ENCODE measurements around the gene C2CD5. TPM values are rescaled to one million over a fixed set of nuclear protein-coding genes. Genes with fewer than 3 reads are reported as not detected.
"Not testable (repeated sequence)": the region's sequence is repeated elsewhere in the genome, so short reads cannot be mapped to it uniquely, and the experiment has no call there.

Gene C2CD5
- total and polyA plus RNA-seq, 12 donors: 13.8 to 38.9 (median 27.4) TPM

DNA sequence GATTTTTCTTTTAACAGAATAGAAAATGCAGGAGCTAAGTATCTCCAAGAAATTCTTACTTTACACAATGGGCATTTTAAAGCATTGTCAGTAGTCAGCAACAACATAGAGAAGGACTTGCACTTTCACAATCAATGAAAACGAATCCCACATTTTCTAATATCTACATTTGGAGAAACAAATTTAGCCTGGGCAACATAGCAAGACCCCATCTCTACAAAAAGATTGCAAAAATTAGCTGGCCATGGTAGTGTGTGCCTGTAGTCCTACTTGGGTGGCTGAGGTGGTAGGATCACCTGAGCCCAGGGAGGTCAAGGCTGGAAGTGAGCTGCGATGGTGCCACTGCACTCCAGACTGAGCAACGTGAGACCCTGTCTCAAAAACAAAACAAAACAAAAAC, 30.6 kb upstream of the C2CD5 start:
- H3K27ac ChIP-seq: no peak overlapping the region
- H3K27me3 ChIP-seq: no peaks in the 10 kb centered on the region
- TF ChIP-seq, protein P1, sequence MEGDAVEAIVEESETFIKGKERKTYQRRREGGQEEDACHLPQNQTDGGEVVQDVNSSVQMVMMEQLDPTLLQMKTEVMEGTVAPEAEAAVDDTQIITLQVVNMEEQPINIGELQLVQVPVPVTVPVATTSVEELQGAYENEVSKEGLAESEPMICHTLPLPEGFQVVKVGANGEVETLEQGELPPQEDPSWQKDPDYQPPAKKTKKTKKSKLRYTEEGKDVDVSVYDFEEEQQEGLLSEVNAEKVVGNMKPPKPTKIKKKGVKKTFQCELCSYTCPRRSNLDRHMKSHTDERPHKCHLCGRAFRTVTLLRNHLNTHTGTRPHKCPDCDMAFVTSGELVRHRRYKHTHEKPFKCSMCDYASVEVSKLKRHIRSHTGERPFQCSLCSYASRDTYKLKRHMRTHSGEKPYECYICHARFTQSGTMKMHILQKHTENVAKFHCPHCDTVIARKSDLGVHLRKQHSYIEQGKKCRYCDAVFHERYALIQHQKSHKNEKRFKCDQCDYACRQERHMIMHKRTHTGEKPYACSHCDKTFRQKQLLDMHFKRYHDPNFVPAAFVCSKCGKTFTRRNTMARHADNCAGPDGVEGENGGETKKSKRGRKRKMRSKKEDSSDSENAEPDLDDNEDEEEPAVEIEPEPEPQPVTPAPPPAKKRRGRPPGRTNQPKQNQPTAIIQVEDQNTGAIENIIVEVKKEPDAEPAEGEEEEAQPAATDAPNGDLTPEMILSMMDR (IDR thresholded peaks at IDR 0.05): no peak
- no peak for TF ChIP-seq POLR2A (IDR thresholded peaks at IDR 0.05)
- H3K4me3 ChIP-seq: no peak overlapping the region
- DNase-seq: no peak
- H3K9me3 ChIP-seq (replicated peaks in 1 of 3): no peaks in the 10 kb centered on the region
- intact Hi-C loops (cut with DNase I): no loop called here
- 83 to 94% (median 88%) methylated on average over 3 of the region's 3 CpGs for WGBS, 4 donors
- no peaks in the 10 kb centered on the region for H3K4me1 ChIP-seq (replicated peaks in 1 of 2)
- H3K36me3 ChIP-seq (replicated peaks in 1 of 2): no peaks in the 10 kb centered on the region

DNA sequence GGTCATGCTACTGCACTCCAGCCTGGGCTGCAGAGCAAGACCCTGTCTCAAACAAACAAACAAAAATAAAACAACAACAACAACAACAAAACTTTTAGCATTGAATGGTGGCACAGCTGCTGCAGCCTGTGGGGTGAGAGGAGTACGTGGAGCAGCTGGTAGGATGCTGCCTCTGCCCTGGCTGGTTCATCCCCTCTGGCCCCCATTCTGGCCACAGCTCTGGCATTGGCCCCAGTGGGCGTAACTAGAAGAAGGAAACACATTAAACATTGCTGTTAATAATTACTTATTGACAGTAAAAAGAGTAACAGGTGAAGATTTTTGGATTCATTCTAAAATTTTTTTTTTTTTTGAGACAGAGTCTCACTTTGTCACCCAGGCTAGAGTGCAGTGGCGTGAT, 28.8 kb upstream of the C2CD5 start:
- H3K27me3 ChIP-seq: no peaks in the 10 kb centered on the region
- no peaks in the 10 kb centered on the region for H3K36me3 ChIP-seq (replicated peaks in 1 of 2)
- no peaks in the 10 kb centered on the region for H3K9me3 ChIP-seq (replicated peaks in 1 of 3)
- no peaks in the 10 kb centered on the region for H3K4me1 ChIP-seq (replicated peaks in 1 of 2)
- intact Hi-C loops (cut with DNase I): no loop called here
- no peak overlapping the region for H3K4me3 ChIP-seq
- WGBS, 4 donors: 75 to 82% (median 77%) methylated on average over 3 of the region's 3 CpGs
- H3K27ac ChIP-seq: no peak overlapping the region
- TF ChIP-seq, protein P1 (IDR thresholded peaks at IDR 0.05): no peak
- no peak for TF ChIP-seq POLR2A (IDR thresholded peaks at IDR 0.05)
- DNase-seq: no peak

DNA sequence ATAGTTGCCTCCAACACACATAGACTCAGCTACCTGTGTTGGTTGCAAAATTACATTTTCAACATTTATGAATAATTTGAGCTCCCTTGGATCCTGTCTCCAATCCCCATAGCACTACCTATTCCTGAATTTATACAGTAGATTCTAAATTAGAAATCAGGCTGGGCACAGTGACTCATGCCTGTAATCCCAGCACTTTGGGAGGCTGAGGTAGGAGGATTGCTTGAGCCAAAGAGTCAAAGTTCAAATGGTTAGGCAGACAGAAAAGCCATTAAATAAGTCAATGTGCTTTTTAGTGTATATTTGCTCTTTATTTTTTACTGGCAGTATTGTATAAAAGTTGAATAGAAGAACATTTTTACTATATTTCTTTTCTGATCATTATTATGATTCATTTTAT, 24.9 kb upstream of the C2CD5 start:
- no peaks in the 10 kb centered on the region for H3K4me1 ChIP-seq (replicated peaks in 1 of 2)
- no peak overlapping the region for H3K27ac ChIP-seq
- H3K36me3 ChIP-seq (replicated peaks in 1 of 2): no peaks in the 10 kb centered on the region
- no peak for DNase-seq
- intact Hi-C loops (cut with DNase I): no loop called here
- no peak overlapping the region for H3K4me3 ChIP-seq
- H3K9me3 ChIP-seq (replicated peaks in 1 of 3): no peaks in the 10 kb centered on the region
- TF ChIP-seq POLR2A (IDR thresholded peaks at IDR 0.05): no peak
- TF ChIP-seq, protein P1 (IDR thresholded peaks at IDR 0.05): no peak
- H3K27me3 ChIP-seq: no peaks in the 10 kb centered on the region

DNA sequence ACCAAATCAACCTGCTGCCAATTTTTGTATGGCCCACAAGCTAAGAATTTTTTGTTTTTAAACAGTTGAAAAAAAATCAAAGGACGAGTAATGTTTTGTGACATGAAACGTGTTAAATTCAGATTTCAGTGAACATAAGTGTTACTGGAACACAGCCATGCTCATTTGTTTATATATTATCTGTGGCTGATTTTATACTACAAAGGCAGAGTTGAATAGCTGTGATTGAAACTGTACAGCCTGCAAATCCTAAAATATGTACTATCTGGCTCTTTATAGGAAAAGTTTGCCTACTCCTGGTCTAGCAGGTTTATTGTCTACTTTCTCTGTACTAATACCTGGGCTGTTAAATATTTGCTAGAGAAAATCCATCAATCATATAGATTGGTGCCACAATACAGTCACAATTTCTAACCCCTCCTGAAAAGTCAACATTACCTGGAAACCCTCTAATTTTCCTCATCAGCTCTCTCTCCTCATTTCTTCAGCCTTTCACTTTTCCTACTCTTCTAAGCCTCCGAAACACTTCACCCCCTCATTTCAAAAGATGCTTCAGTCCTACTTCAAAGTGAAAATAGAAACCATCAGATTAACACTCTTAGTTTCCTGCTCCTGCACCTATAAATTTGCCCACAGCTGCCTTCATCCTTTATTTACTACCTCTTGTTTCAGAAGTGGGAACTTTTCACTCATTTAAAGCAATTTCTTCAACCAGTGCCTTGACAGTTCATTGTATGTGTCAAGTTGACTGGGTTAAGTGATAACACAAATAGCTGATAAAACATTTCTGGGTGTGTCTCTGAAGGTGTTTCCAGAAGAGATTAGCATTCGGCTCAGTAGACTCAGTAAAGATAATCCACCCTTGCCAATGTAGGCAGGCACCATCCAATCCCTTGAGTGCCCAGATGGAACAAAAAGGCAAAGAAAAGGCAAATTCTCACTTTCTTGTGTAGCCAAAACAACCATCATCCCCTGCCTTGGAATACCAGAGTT, 18.0 kb upstream of the C2CD5 start:
- Histone ChIP-seq H3K27me3 (no peaks in the 10 kb centered on the region), H3K4me3 (no peak overlapping the region), H3K4me1 (replicated peaks in 1 of 2) (no peaks in the 10 kb centered on the region), H3K9me3 (replicated peaks in 1 of 3) (no peaks in the 10 kb centered on the region), H3K36me3 (replicated peaks in 1 of 2) (no peaks in the 10 kb centered on the region), H3K27ac (no peak overlapping the region)
- DNase-seq: no peak
- 66 to 73% (median 67%) methylated on average over 4 of the region's 4 CpGs for WGBS, 4 donors
- no peak for TF ChIP-seq POLR2A (IDR thresholded peaks at IDR 0.05)
- TF ChIP-seq, protein P1 (IDR thresholded peaks at IDR 0.05): no peak
- intact Hi-C loops (cut with DNase I): no loop called here

DNA sequence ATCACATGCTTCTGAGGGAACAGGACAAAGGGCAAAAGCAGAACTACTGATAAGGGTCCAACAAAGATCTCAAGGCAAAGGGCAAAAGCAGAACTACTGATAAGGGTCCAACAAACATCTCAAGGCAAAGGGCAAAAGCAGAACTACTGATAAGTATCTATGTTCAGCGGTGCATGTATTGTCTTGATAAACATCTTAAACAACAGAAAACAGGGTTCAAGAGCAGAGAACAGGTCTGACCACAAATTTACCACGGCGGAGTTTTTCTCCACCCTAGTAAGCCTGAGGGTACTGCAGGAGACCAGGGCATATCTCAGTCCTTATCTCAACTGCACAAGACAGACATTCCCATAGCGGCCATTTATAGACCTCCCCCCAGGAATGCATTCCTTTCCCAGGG, 10.4 kb upstream of the C2CD5 start:
- H3K4me1 ChIP-seq (replicated peaks in 1 of 2); H3K9me3 ChIP-seq (replicated peaks in 1 of 3); H3K36me3 ChIP-seq (replicated peaks in 1 of 2); H3K27me3 ChIP-seq; H3K27ac ChIP-seq; intact Hi-C loops (cut with DNase I); H3K4me3 ChIP-seq; DNase-seq: not testable (repeated sequence)
- 86 to 92% (median 88%) methylated on average over 4 of the region's 4 CpGs for WGBS, 4 donors
